GM12874 (cell line): ENCODE measurements around the gene NOL4.

Experiments used
- CTCF ChIP-seq: IDR thresholded peaks from 2 replicates; pipeline ENCODE4 v1.5.1; 2011; ENCODE audit warnings: low read depth, mild to moderate bottlenecking, control low read depth, low read length, moderate library complexity; ENCODE audit not compliant: insufficient read depth

The NOL4 gene

DNA sequence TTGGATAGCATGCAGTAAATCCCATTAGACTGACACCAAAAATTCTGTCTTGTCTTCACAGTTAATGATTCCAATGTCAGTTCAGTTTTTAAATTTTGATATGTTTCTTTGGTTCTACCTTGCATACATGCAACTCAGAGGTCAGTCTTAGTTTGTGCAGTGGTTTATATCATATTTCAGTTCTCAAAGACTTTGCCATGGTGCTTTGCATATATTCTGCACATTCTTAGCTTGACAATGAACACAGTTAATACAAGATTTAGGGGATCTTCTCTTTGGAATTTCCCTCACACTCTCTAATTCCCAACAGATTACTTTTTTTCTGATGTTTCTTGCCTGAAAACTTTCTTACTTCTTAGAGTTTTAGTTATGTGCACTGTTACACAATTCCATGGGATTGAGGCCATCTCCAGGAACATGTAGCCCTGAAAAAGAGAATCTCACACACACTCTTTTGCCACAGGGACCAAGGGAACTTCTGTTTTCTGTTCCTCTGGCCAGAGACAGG, 17.3 kb downstream of the NOL4 start:
- no peak for TF ChIP-seq CTCF

DNA sequence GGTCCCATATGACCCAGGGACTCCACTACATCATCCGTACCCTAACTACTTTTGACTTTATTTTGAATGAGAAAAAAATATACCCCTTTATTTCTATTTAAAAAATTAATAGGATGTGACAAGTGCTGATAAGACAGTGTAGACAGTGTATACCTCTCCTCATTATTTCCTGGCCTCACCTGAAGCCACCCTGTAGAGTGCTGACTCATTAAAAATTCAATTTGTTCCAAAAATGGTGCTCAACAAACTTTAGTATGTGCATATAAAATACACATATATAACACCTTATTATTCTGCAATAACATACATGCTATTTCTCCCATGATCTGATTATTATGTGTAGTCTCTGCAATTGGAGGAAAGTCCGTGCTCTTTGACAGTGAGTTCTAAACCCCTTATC, 20.8 kb downstream of the NOL4 start:
- TF ChIP-seq CTCF = no peak

DNA sequence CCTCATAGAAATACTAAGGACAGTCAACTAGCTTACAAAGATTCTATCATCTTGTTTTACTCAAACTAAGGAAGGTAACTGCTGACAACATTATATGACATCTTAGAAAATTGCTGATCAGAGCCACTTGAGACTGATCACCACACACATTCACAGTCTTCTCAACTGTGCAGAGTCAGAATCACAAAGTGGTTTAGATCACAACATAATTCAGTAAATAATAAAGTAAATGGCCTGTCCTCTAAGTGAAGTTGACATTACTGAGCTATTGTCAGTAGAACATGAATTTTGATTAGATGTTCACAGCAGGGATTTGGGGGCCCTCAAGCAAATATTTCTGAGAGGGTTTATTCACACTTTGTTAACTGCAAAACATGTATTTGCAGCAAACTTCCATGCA, 28.5 kb downstream of the NOL4 start:
- no peak for TF ChIP-seq CTCF

GRCh38 chr18:34194239-34194638, 30.5 kb downstream of the NOL4 start:
- no peak for TF ChIP-seq CTCF

- no peak for TF ChIP-seq CTCF
Measured at GRCh38 chr18:34189656-34190435, 34.9 kb downstream of the NOL4 start.
